Measurements from ENCODE around the gene SLC9B1.

DNA sequence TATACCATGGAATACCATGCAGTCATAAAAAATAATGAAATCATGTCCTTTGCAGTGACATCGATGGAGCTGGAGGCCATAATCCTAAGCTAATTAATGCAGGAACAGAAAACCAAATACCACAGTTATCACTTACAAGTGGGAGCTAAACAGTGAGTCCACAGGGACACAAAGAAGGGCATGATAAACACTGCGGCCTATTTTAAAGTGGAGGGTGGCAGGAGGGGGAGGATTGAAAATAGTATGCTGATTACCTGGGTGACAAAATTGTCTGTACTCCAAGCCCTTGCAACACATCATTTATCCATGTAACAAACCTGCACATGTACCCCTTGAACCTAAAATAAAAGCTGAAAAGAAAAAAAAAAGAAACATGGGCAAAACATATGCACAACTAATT, 16.7 kb upstream of the SLC9B1 start:
- TF ChIP-seq EP300 (IDR thresholded peaks at IDR 0.05) (no peak), POLR2A (IDR thresholded peaks at IDR 0.05) (no peak), POLR2AphosphoS5 (IDR thresholded peaks at IDR 0.05) (no peak)
- TF ChIP-seq, protein P1, sequence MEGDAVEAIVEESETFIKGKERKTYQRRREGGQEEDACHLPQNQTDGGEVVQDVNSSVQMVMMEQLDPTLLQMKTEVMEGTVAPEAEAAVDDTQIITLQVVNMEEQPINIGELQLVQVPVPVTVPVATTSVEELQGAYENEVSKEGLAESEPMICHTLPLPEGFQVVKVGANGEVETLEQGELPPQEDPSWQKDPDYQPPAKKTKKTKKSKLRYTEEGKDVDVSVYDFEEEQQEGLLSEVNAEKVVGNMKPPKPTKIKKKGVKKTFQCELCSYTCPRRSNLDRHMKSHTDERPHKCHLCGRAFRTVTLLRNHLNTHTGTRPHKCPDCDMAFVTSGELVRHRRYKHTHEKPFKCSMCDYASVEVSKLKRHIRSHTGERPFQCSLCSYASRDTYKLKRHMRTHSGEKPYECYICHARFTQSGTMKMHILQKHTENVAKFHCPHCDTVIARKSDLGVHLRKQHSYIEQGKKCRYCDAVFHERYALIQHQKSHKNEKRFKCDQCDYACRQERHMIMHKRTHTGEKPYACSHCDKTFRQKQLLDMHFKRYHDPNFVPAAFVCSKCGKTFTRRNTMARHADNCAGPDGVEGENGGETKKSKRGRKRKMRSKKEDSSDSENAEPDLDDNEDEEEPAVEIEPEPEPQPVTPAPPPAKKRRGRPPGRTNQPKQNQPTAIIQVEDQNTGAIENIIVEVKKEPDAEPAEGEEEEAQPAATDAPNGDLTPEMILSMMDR (IDR thresholded peaks at IDR 0.05): no peak

Measured in stomach (tissue), 4 donors.